ENCODE results near the gene MTLN.
"Not testable (repeated sequence)": the region's sequence is repeated elsewhere in the genome, so short reads cannot be mapped to it uniquely, and the experiment has no call there.

The MTLN gene

GRCh38 chr2:110211938-110212858 lies at the start of gene MTLN:
Gene MTLN (minus strand): TSS chr2:110212547. CDS start chr2:110212525, 22 bp downstream.
- peak; percentile 67 for DNase-seq

DNA sequence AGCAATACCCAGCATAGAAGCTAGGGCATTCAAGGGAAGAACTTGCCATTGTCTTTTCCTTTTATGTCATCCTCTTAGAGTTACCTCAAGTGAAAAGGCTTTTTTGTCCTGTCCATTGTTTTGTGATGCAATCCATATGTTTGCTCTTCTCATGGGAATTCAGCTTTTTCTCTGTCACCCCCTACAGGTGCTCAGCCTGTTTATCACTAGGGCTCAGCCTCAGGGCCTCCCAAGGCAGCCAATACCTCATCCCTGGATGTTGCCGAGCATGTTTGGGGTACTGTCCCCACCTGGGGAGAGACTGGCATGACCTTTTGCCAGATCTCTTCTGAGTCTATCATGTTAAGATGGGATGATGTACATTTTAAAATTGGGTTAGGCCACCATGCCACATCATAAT lies 49.6 kb upstream of the MTLN start:
- not testable (repeated sequence) for DNase-seq

- not testable (repeated sequence) for DNase-seq
Observed at GRCh38 chr2:110248081-110248795, 35.9 kb upstream of the MTLN start.

DNA sequence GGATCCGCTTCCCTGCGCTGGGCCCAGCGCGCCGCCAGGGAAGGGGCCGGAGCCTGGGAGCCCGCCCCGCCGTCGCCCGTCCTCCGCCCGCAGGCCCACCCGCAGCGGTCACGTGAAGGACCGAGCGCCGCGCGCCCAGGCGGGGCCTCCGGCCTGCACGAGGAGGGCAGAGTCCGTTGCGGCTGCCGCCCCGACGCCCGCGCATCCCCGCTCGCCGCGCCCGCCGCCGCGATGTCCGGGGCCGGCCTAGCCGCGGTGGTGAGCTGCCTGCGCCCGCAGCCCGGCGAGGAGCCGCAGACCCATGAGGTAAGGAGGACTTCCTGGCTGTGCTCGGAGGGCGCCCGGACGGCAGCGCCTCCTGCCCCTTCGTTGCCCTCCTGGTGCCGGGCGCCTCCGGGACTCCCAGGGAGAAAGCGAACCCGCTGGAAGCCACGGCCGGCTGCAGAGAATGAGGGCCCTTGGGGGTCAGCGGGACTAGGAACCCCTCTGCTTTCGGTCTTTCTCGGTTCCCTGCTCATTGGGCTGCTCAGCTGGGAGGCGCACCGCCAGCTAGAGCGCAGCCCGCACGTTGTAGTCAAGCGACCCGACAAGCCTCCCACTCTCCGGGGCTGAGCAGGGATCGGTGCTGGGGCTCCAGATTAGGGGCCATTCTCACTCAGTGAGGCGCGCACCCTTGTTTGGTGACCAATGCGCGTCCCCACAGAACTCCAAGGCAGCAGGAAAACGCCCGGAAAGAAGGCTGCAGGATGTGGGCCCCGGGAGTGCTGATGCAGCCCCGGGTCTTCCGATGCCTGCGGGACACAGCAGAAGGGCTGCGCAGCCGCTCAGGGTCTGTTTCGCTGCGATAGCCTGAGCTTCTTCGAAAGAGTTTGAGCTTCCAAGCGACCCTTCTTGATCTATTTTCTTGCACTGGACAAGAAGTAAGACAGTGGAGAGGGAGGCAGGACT lies 33.4 kb upstream of the MTLN start:
- not testable (repeated sequence) for DNase-seq

DNA sequence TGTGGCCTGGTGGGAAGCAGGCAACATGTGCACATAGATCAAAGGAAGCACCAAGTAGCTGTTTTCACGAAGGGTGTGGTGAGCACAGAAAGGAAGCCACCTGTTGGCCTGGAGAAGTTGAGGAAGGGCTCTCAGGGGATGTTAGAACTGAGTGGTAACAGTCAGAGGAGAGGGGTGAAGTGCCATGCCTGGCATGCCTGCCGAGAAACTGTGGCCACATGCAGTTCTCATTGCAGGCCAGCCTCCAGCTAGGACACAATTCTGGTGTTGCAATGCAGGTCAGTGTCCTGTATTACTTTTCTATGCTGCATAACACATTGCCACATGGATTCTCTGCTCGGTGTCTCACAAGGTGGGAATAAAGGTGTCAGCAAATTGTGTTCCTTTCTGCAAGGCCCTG lies 30.9 kb upstream of the MTLN start:
- DNase-seq: not testable (repeated sequence)

DNA sequence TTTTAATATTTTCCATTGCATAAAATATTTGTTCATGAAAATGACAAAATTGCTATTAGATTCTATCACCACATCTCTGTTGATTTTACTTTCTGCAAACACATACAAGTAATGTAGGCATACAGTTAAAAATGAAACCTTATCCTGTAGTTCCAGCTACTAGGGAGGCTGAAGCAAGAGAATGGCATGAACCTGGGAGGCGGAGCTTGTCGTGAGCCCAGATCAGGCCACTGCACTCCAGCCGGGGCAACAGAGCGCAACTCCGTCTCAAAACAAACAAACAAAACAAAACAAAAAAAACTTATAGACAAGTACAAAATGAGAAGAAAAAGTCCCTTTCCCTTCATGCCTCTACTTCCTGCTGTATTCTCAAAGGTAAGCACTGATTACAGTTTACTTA lies 22.2 kb upstream of the MTLN start:
- not testable (repeated sequence) for DNase-seq

DNA sequence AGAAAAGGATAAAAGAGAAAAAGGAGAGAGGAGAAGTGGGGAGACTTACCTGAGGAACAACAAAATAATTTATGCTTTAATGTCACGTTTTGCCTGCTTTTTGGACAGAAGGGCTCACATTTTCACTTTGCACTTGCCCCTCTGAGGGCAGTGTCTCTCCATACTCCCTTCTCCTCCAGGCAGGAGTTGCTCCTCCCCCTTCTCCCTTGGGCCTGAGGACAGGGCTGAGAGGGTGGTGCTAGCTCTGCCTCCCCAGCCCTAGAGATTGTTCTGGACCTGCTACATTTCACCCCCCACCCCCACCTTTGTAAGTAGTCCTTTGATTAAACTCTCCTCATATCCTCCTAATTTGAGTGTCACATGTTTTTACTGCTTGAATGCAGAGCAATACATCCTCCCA lies 17.5 kb upstream of the MTLN start:
- DNase-seq: not testable (repeated sequence)

DNA sequence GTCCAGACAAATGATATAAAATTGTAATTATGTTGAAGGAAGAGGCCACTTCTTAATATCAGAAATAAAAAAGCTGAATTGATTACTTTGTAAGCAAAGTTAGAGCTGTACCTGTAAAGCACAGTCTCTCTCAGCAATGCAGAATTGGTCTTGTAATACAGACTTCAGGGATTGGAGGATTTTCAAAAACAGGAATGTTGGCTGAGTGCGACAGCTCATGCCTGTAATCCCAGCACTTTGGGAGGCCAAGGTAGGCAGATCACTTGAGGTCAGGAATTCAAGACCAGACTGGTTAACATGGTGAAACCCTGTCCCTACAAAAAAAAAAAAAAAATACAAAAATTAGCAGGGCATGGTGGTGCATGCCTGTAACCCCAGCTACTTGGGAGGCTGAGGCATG lies 10.3 kb upstream of the MTLN start:
- not testable (repeated sequence) for DNase-seq

DNA sequence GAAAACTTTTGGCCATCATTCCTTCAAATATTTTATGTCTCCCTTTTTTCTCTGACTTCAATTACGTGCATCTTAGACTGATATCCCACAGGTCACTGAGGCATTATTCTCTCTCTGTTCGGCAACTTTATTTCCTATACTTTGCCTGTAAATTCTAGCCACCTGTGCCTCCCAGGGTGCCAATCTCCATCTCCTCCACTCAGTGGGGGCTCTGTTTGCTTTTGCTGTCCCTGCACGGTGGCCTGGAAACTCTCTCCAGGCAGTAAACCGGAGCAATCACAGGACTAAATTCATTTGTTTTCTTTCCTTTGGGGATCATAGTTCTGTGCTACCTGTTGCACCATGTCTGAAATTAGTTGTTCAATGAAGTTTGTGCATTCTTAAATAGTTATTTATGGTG lies 9.6 kb upstream of the MTLN start:
- no peak for DNase-seq

GRCh38 chr2:110220190-110220564 lies 7.8 kb upstream of the MTLN start:
- DNase-seq: no peak

DNA sequence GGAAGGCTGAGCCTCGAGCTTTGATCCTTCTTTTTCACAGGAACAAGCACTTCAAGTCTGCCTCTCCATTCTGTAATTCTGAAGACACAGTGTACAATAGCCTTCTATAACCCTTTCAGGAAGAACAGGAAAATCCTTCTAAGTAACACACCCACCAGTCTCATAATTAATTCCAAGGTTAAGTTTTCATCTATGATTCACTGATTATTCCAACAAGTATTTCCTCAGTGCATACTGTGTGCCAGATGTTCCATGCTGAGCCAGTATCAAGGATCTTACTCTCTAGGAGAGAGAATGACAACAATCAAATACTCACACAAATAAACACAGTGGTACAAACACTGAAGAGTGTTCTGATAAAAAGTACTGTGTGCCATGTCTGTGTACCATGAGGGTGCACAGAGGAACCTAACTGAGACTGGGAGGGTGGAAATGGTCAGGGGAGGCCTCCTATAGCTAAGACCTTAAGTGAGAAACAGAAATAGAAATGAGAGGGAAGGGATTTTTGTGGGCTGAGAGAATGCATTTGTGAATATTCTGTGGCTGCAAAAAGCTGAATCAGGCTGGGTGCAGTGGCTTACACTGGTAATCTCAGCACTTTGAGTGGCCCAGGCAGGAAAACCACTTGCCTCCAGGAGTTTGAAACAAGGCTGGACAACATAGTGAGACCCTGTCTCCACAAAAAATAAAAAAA lies 7.3 kb upstream of the MTLN start:
- no peak for DNase-seq

- not testable (repeated sequence) for DNase-seq
Observed at GRCh38 chr2:110218889-110219288, 6.5 kb upstream of the MTLN start.

DNA sequence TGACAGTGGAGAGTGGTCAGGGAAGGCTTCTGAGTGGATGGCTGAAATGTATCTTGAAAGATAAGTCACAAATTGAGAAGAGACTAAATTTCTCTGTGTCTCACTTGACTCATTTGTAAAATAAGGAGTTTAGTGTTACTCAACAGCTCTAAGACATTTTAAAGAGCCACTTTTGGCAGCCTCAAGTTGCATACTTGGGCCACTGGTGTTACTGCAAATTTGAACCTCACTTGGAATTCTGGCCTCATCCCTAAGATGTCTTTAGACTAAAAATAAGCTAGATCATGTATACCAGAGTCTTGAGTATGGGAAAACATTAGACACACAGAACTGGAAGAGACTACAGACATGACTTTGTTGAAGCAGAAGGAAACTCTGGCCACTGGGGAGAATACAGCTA lies 4.5 kb upstream of the MTLN start:
- no peak for DNase-seq

DNA sequence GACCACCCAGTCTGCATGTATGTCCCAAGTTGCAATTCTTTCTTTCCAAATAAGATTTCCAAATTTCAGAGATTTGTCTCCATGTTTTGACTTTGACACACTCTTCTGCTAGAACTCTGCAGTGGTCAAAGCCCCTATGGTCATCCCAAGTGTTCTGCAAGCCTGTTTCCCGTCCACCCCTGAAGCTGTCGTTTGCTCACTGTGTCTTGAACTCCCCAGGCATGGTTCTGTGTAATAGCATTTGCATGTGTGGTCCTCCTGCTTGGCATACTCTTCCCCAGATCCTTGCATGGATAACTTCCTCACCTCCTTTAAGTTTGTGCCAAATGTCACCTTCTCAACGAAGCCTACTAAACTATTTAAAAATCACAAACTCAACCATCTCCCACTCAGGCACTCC lies 3.9 kb upstream of the MTLN start:
- DNase-seq: no peak

GRCh38 chr2:110215566-110216158 lies 3.3 kb upstream of the MTLN start:
- no peak for DNase-seq

- DNase-seq: no peak
Observed at GRCh38 chr2:110215091-110215490, 2.7 kb upstream of the MTLN start.

- DNase-seq: not testable (repeated sequence)
Observed at GRCh38 chr2:110213522-110213921, 1.2 kb upstream of the MTLN start.

DNA sequence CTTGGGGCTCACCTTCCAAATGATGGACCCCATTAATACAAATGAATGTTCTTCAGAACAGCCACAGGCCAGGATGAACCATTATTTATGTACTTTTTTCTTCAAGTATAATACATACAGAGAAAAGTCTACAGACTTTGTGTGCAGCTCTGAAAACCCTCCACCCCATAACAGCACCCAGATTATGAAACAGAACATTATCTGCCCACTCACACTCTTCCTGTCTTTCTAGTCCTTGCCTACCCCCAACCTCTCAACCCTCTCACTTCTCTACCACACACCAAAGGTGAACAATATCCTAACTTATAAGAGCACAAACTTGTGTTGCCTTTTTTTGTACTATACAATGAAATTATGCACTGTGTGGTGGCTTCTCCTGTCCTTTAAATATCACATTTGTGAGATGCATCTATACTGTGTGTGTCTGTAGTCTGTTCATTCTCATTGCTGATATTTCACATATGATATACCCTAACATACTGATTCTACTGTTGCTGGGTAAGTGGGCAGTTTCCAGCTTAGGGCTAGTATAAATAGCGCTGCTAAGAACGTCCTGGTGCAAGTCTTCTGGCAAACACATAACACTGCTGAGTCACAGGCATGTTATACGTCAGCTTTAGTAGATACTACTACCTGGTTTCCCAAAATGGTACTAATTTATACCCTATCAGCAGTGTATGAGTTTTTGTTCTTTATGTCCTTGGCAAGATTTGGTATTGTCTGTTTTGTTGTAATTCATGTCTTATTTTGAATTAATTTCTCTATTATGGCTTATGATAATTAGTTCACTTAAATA lies 6.5 kb downstream of the MTLN start:
- DNase-seq: no peak

- peak; percentile 68 for DNase-seq
Observed at GRCh38 chr2:110204408-110205385, 7.7 kb downstream of the MTLN start, which contains the start of gene NPHP1. Gene NPHP1 (minus strand): TSS chr2:110205013. CDS start chr2:110204968, 45 bp downstream.

- DNase-seq: no peak
Observed at GRCh38 chr2:110198016-110198415, 14.3 kb downstream of the MTLN start.
